H1 (cell line): ENCODE data around the gene C1orf116. TPM values are rescaled to one million over a fixed set of nuclear protein-coding genes. Genes with fewer than 3 reads are reported as not detected.

ENCODE experiments used
- CTCF ChIA-PET: fragments of 300-600 bp; sonication (Branson Sonifier 250); formaldehyde crosslinking; loops from one replicate; lab custom pipeline; 2021; ENCODE audit not compliant: partially characterized antibody; lab: Charles Lee
- POLR2A ChIA-PET: fragments of 300-600 bp; sonication (Branson Sonifier 250); formaldehyde crosslinking; loops from one replicate; lab custom pipeline; 2021; ENCODE audit warnings: inconsistent platforms; ENCODE audit not compliant: partially characterized antibody; lab: Charles Lee
- DNase-seq, 2 experiments: peaks; one replicate each; pipeline versions ENCODE4 v3.0.0 to v3.0.0-alpha.2; 2010 to 2022; ENCODE audit warnings: low spot score in 2 of 2, low read depth in 1 of 2, mixed read lengths in 1 of 2
- FAIRE-seq: peaks from 2 replicates; lab custom pipeline; 2011; peaks lifted over from hg19 to GRCh38; lab: Jason Lieb, UNC
- H2AFZ ChIP-seq: 2 replicates; pipeline ENCODE4 v1.8.1; 2012; ENCODE audit warnings: low read length, inconsistent platforms
- H2AK5ac ChIP-seq: 2 replicates; pipeline ENCODE4 v1.6.1; 2013; ENCODE audit warnings: low read depth, low read length
- H2BK120ac ChIP-seq: replicated peaks from 2 replicates; pipeline ENCODE3; 2013; ENCODE audit warnings: low read depth, low read length, inconsistent platforms
- H2BK12ac ChIP-seq: 2 replicates; pipeline ENCODE4 v1.6.1; 2013; ENCODE audit warnings: low read depth, low read length
- H2BK15ac ChIP-seq: 2 replicates; pipeline ENCODE4 v1.6.1; 2013; ENCODE audit warnings: low read length
- H2BK20ac ChIP-seq: 2 replicates; pipeline ENCODE4 v1.6.1; 2013; ENCODE audit warnings: low read length
- H2BK5ac ChIP-seq: 2 replicates; pipeline ENCODE4 v1.6.1; 2013; ENCODE audit warnings: low read depth, low read length
- H3K14ac ChIP-seq: 2 replicates; pipeline ENCODE4 v1.6.1; 2013; ENCODE audit warnings: inconsistent platforms; ENCODE audit not compliant: insufficient read length
- H3K18ac ChIP-seq: 2 replicates; pipeline ENCODE4 v1.6.1; 2013; ENCODE audit warnings: low read length; ENCODE audit errors: extremely low read depth
- H3K23ac ChIP-seq: 2 replicates; pipeline ENCODE4 v1.6.1; 2013; ENCODE audit warnings: inconsistent platforms; ENCODE audit not compliant: insufficient read length
- H3K23me2 ChIP-seq: 2 replicates; pipeline ENCODE4 v1.6.1; 2013; ENCODE audit warnings: low read depth, low read length
- H3K27ac ChIP-seq: 2 replicates; pipeline ENCODE4 v1.6.1; 2011; ENCODE audit warnings: low read depth, low read length, inconsistent platforms
- H3K27me3 ChIP-seq, 4 experiments: replicated peaks in 1 of 4; 1 replicate in 1 of 4; 2 replicates in 3 of 4; pipeline versions ENCODE4 v1.6.1 to v1.8.1; 2011 to 2013; ENCODE audit warnings: low read length in 3 of 4, mild to moderate bottlenecking in 3 of 4, inconsistent platforms in 2 of 4, mixed read lengths in 2 of 4, moderate library complexity in 1 of 4; ENCODE audit not compliant: control insufficient read depth in 3 of 4, insufficient read depth in 3 of 4; ENCODE audit errors: extremely low read depth in 1 of 4
- H3K36me3 ChIP-seq, 4 experiments: 2 replicates each; pipeline versions ENCODE4 v1.6.1 to v1.8.1; 2011 to 2013; ENCODE audit warnings: mild to moderate bottlenecking in 4 of 4, low read length in 3 of 4, moderate library complexity in 2 of 4, control low read depth in 1 of 4, inconsistent platforms in 1 of 4; ENCODE audit not compliant: insufficient read depth in 4 of 4, control insufficient read depth in 2 of 4
- H3K4ac ChIP-seq: replicated peaks from 2 replicates; pipeline ENCODE3; 2013; ENCODE audit warnings: low read length, low read depth, mixed read lengths, inconsistent platforms; ENCODE audit not compliant: insufficient read length
- H3K4me1 ChIP-seq, 4 experiments: replicated peaks in 1 of 4; 1 replicate in 1 of 4; 2 replicates in 3 of 4; pipeline versions ENCODE4 v1.6.1 to v1.8.1; 2011 to 2013; ENCODE audit warnings: low read length in 3 of 4, inconsistent platforms in 2 of 4, mixed read lengths in 1 of 4; ENCODE audit not compliant: insufficient read depth in 4 of 4, control insufficient read depth in 3 of 4
- H3K4me2 ChIP-seq, 2 experiments: 2 replicates each; pipeline versions ENCODE4 v1.6.1 to v1.8.1; 2011 to 2013; ENCODE audit warnings: low read depth in 2 of 2, low read length in 2 of 2, control low read depth in 1 of 2, inconsistent platforms in 1 of 2, mild to moderate bottlenecking in 1 of 2; ENCODE audit not compliant: insufficient read depth in 1 of 2
- H3K4me3 ChIP-seq, 4 experiments: fragments of 200-600, 300-600 bp in 1 of 4; sonication (generic), shearing (Covaris generic), sonication (Bioruptor Twin) in 1 of 4; 2 replicates each; pipeline versions ENCODE4 v1.5.1 to v1.8.1; 2011 to 2016; ENCODE audit warnings: low read length in 4 of 4, low read depth in 3 of 4, control low read depth in 2 of 4, inconsistent platforms in 2 of 4, mild to moderate bottlenecking in 2 of 4, mixed read lengths in 1 of 4, moderate library complexity in 1 of 4; ENCODE audit not compliant: insufficient read depth in 2 of 4; ENCODE audit errors: extremely low read depth in 1 of 4
- H3K56ac ChIP-seq: replicated peaks from 2 replicates; pipeline ENCODE3; 2013; ENCODE audit warnings: low read depth, mild to moderate bottlenecking, mixed read lengths, low read length, inconsistent platforms; ENCODE audit not compliant: insufficient read length
- H3K79me1 ChIP-seq: 2 replicates; pipeline ENCODE4 v1.6.1; 2013; ENCODE audit warnings: low read depth, low read length, control low read depth
- H3K79me2 ChIP-seq, 2 experiments: 2 replicates each; pipeline versions ENCODE4 v1.6.1 to v1.8.1; 2012 to 2013; ENCODE audit warnings: low read length in 2 of 2, mild to moderate bottlenecking in 2 of 2, inconsistent platforms in 1 of 2; ENCODE audit not compliant: insufficient read depth in 2 of 2, control insufficient read depth in 1 of 2
- H3K9ac ChIP-seq, 4 experiments: replicated peaks in 1 of 4; 1 replicate in 1 of 4; 2 replicates in 3 of 4; pipeline versions ENCODE4 v1.6.1 to v1.8.1; 2011 to 2013; ENCODE audit warnings: low read depth in 3 of 4, low read length in 3 of 4, control low read depth in 2 of 4, mild to moderate bottlenecking in 2 of 4, moderate library complexity in 2 of 4, inconsistent platforms in 1 of 4; ENCODE audit errors: extremely low read depth in 1 of 4
- H3K9me3 ChIP-seq, 2 experiments: 2 replicates each; pipeline versions ENCODE4 v1.6.1 to v1.8.1; 2012 to 2013; ENCODE audit warnings: mild to moderate bottlenecking in 2 of 2, moderate library complexity in 2 of 2, control low read depth in 1 of 2, inconsistent platforms in 1 of 2, low read depth in 1 of 2, low read length in 1 of 2, mixed read lengths in 1 of 2; ENCODE audit not compliant: insufficient read depth in 2 of 2
- H4K20me1 ChIP-seq, 2 experiments: replicated peaks in 1 of 2; 2 replicates each; pipeline versions ENCODE3 to v1.8.1; 2011 to 2013; ENCODE audit warnings: inconsistent platforms in 2 of 2, low read length in 2 of 2, mild to moderate bottlenecking in 1 of 2; ENCODE audit not compliant: insufficient read depth in 2 of 2, control insufficient read depth in 1 of 2
- H4K5ac ChIP-seq: 2 replicates; pipeline ENCODE4 v1.6.1; 2013; ENCODE audit warnings: low read length, low read depth, mixed read lengths, inconsistent platforms; ENCODE audit not compliant: insufficient read length
- H4K8ac ChIP-seq: 2 replicates; pipeline ENCODE4 v1.8.0; 2013; ENCODE audit warnings: mild to moderate bottlenecking, moderate library complexity, low read length, inconsistent platforms; ENCODE audit not compliant: insufficient read depth; ENCODE audit errors: extremely low read depth
- H4K91ac ChIP-seq: replicated peaks from 2 replicates; pipeline ENCODE3; 2013; ENCODE audit warnings: low read length, mixed read lengths, inconsistent platforms; ENCODE audit not compliant: insufficient read length
- WGBS, 2 experiments: shearing (Covaris generic) in 1 of 2; methylation state at CpG; one replicate each; pipeline versions ENCODE4 v1.1.6 to v1.1.7; 2013 to 2015; ENCODE audit warnings: low lambda C conversion rate in 2 of 2, mixed read lengths in 2 of 2, inconsistent platforms in 1 of 2, low coverage in 1 of 2, missing lambda C conversion rate in 1 of 2; ENCODE audit not compliant: insufficient replicate concordance in 2 of 2, insufficient coverage in 1 of 2, insufficient read length in 1 of 2; ENCODE audit errors: extremely low coverage in 1 of 2, missing lambda C conversion rate in 1 of 2; 5-methylcytosine and 5-hydroxymethylcytosine counted together
- polyA plus RNA-seq, 7 experiments: library from polyadenylated mRNA; depleted of rRNA in 3 of 7; stranded (reverse) in 5 of 7; unstranded in 2 of 7; fragments of >200 nt in 5 of 7; fragments of 200-250 nt in 2 of 7; gene quantifications; 1 replicate in 5 of 7; 2 replicates in 1 of 7; 4 replicates in 1 of 7; pipeline versions ENCODE4 v1.2.1 to v1.2.3, GENCODE V29; 2011 to 2013; ENCODE audit warnings: missing spikeins in 2 of 7, mixed read lengths in 2 of 7
- total RNA-seq: library from RNA; stranded (reverse); fragmentation: NEBNext Ultra II Directional; extraction: Animal tissue kit (Norgen Biotek cat#: 25700); gene quantifications from 2 replicates; pipeline ENCODE4 v1.2.1, GENCODE V29; 2021

Gene C1orf116
- total and polyA plus RNA-seq, 2 of the 8 experiments (the other 6 are each of a cell fraction or from before 2014, with no cell fraction given) = 2.2 to 3.9 TPM

- no peak overlapping the region for H2AFZ ChIP-seq
- H3K4ac ChIP-seq = no peak overlapping the region
- WGBS, 2 experiments = 93% methylated on average over 6 of the region's 6 CpGs; no CpG with 5 or more reads in 1 of the 2 experiments
- no peak overlapping the region for H3K9ac ChIP-seq
- no peaks in the 10 kb centered on the region for H3K79me2 ChIP-seq
- no peaks in the 10 kb centered on the region for H4K20me1 ChIP-seq
- H3K36me3 ChIP-seq = no peaks in the 10 kb centered on the region
- H3K23me2 ChIP-seq = no peaks in the 10 kb centered on the region
- H3K18ac ChIP-seq = no peak overlapping the region
- H4K8ac ChIP-seq = no peak overlapping the region
- no peaks in the 10 kb centered on the region for H3K27me3 ChIP-seq
- no peak overlapping the region for H2BK120ac ChIP-seq
- no peaks in the 10 kb centered on the region for H3K4me1 ChIP-seq
- no peak overlapping the region for H3K4me3 ChIP-seq
- no peak overlapping the region for H2BK15ac ChIP-seq
- H4K91ac ChIP-seq = no peak overlapping the region
- no peak overlapping the region for H3K4me2 ChIP-seq
- no peak overlapping the region for H4K5ac ChIP-seq
- no peak overlapping the region for H3K14ac ChIP-seq
- H3K79me1 ChIP-seq = no peaks in the 10 kb centered on the region
- CTCF ChIA-PET = interaction anchor here (1.0 to 4.1 kb wide), 5 partner anchors 9 to 349 kb away, joined by 3 to 22 read pairs (median 3); no protein-coding TSS in a partner anchor
- POLR2A ChIA-PET = no interaction called here
- DNase-seq (no peak), FAIRE-seq (no peak)
- H2BK20ac ChIP-seq = no peak overlapping the region
- H3K23ac ChIP-seq = no peak overlapping the region
- no peak overlapping the region for H2BK12ac ChIP-seq
- H3K56ac ChIP-seq = no peak overlapping the region
- H2AK5ac ChIP-seq = no peak overlapping the region
- H2BK5ac ChIP-seq = no peak overlapping the region
- H3K9me3 ChIP-seq = no peaks in the 10 kb centered on the region
- no peak overlapping the region for H3K27ac ChIP-seq
Measured at GRCh38 chr1:207013321-207014085, 19.1 kb downstream of the C1orf116 start.
